ENCODE data around the gene SERPINI2.

Gene SERPINI2

GRCh38 chr3:167469381-167469780, 4.5 kb downstream of the SERPINI2 start:
- no peaks in the 10 kb centered on the region for H3K36me3 ChIP-seq (ENCODE audit: control insufficient read depth in 2 of 2, insufficient read depth in 1 of 2, low read length in 2 of 2)
- ChIA-PET POLR2A (no interaction called here), CTCF (no interaction called here)
- H3K4me3 ChIP-seq (ENCODE audit: low read depth, low read length), result no peak overlapping the region
- no peaks in the 10 kb centered on the region for H3K9me3 ChIP-seq (ENCODE audit: control insufficient read depth, insufficient read depth, low read depth, low read length)
- H3K27ac ChIP-seq (ENCODE audit: extremely low read depth, low read depth, low read length), result no peak overlapping the region
- no peak for TF ChIP-seq ZNF302 (tag by site-specific recombination; IDR thresholded peaks at IDR 0.05; ENCODE audit: low read depth)
- TF ChIP-seq TSHZ1 (tag by site-specific recombination; IDR thresholded peaks at IDR 0.05; ENCODE audit: borderline replicate concordance), result no peak
- no peak for TF ChIP-seq ZNF311 (tag by site-specific recombination; IDR thresholded peaks at IDR 0.05; ENCODE audit: borderline replicate concordance)
- no peak for TF ChIP-seq GFI1B (tag by site-specific recombination; IDR thresholded peaks at IDR 0.05)
- no peak for TF ChIP-seq ZIC2 (tag by site-specific recombination; IDR thresholded peaks at IDR 0.05)
- no peak for TF ChIP-seq ZNF776 (tag by site-specific recombination; IDR thresholded peaks at IDR 0.05; ENCODE audit: borderline replicate concordance)
- no peaks in the 10 kb centered on the region for H3K4me1 ChIP-seq (ENCODE audit: control insufficient read depth, insufficient read depth, low read length)

- no peak overlapping the region for H3K4me3 ChIP-seq (ENCODE audit: low read depth, low read length)
- no peak overlapping the region for H3K27ac ChIP-seq (ENCODE audit: extremely low read depth, low read depth, low read length)
- TF ChIP-seq ZNF449 (tag by site-specific recombination; IDR thresholded peaks at IDR 0.05) (no peak), ZNF16 (tag by site-specific recombination; IDR thresholded peaks at IDR 0.05; ENCODE audit: low read depth) (no peak), BCL11B (tag by site-specific recombination; IDR thresholded peaks at IDR 0.05; ENCODE audit: low read depth) (no peak), ZNF677 (tag by site-specific recombination; IDR thresholded peaks at IDR 0.05) (no peak), TRIM28 (IDR thresholded peaks at IDR 0.05; ENCODE audit: borderline replicate concordance, low read length) (no peak), ZFP3 (tag by site-specific recombination; IDR thresholded peaks at IDR 0.05; ENCODE audit: low read depth) (no peak), ZNF48 (tag by site-specific recombination; IDR thresholded peaks at IDR 0.05) (no peak), ZBTB20 (tag by site-specific recombination; IDR thresholded peaks at IDR 0.05) (no peak), ZNF214 (tag by site-specific recombination; IDR thresholded peaks at IDR 0.05; ENCODE audit: borderline replicate concordance) (no peak), ATF2 (tag by site-specific recombination; IDR thresholded peaks at IDR 0.05; ENCODE audit: low read depth) (no peak)
- no peaks in the 10 kb centered on the region for H3K4me1 ChIP-seq (ENCODE audit: control insufficient read depth, insufficient read depth, low read length)
- no peaks in the 10 kb centered on the region for H3K36me3 ChIP-seq (ENCODE audit: control insufficient read depth in 2 of 2, insufficient read depth in 1 of 2, low read length in 2 of 2)
- ChIA-PET CTCF (interaction anchor here (0.6 kb wide), 1 partner anchor 203 kb away, joined by 5 read pairs; no protein-coding TSS in a partner anchor), POLR2A (no interaction called here)
- H3K9me3 ChIP-seq (ENCODE audit: control insufficient read depth, insufficient read depth, low read depth, low read length), result no peaks in the 10 kb centered on the region
Measured at GRCh38 chr3:167467848-167468611, 5.8 kb downstream of the SERPINI2 start.

Measured in HEK293 (cell line).